Choroid plexus epithelial cell (primary cell): Measurements from ENCODE around the gene CTAGE9.
"Not testable (repeated sequence)": the region's sequence is repeated elsewhere in the genome, so short reads cannot be mapped to it uniquely, and the experiment has no call there.

Experiments
- DNase-seq: peaks from one replicate; pipeline ENCODE4 v3.0.0-alpha.2; 2010; ENCODE audit warnings: low read depth
- H3K4me3 ChIP-seq: 2 replicates; pipeline ENCODE4 v1.5.1; 2011; ENCODE audit warnings: low read depth, mild to moderate bottlenecking, control low read depth, low read length, moderate library complexity
- TF ChIP-seq, protein P1 (sequence below): conservative IDR thresholded peaks from 2 replicates; pipeline ENCODE4 v1.5.1; 2011; ENCODE audit warnings: low read depth, mild to moderate bottlenecking, control low read depth, inconsistent platforms, low read length, moderate library complexity

CTAGE9 gene

DNA sequence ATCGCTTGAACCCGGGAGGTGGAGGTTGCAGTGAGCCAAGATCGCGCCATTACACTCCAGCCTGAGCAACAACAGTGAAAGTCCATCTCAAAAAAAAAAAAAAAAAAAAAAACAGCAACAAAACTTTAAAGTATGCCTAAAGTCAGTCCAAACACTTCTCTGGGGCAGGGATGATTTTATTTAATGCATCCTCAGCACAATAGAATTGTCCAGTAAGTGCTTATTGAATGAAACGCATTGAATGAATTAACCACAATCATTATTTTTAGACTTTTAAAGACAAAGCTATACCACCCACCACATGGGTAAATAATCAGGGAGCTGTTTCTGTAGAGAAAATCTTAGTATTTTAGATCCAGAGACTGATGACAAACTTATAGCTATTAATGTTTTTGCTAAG lies 16.6 kb upstream of the CTAGE9 start:
- DNase-seq: no peak
- no peak overlapping the region for H3K4me3 ChIP-seq
- TF ChIP-seq, protein P1, sequence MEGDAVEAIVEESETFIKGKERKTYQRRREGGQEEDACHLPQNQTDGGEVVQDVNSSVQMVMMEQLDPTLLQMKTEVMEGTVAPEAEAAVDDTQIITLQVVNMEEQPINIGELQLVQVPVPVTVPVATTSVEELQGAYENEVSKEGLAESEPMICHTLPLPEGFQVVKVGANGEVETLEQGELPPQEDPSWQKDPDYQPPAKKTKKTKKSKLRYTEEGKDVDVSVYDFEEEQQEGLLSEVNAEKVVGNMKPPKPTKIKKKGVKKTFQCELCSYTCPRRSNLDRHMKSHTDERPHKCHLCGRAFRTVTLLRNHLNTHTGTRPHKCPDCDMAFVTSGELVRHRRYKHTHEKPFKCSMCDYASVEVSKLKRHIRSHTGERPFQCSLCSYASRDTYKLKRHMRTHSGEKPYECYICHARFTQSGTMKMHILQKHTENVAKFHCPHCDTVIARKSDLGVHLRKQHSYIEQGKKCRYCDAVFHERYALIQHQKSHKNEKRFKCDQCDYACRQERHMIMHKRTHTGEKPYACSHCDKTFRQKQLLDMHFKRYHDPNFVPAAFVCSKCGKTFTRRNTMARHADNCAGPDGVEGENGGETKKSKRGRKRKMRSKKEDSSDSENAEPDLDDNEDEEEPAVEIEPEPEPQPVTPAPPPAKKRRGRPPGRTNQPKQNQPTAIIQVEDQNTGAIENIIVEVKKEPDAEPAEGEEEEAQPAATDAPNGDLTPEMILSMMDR: no peak

DNA sequence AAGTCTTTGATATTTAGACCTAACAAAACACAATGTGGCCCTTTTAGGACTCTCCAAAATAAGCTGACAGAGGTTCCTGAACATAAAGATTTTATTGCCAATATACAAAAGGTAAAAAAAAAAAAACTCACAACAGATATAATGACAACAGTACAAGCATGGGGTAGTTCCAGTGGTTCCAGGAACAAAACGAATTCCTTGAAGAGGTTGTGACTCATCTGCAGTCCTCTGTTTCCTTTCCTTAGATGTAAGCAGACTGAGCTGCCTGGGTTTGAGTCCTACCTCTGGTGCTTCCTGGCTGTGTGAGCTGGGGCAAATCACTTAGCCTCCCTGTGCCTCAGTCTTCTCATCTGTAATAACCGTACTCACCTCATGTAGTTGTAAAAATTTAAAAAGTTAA lies 13.3 kb upstream of the CTAGE9 start:
- DNase-seq: no peak
- no peak overlapping the region for H3K4me3 ChIP-seq
- TF ChIP-seq, protein P1: no peak

DNA sequence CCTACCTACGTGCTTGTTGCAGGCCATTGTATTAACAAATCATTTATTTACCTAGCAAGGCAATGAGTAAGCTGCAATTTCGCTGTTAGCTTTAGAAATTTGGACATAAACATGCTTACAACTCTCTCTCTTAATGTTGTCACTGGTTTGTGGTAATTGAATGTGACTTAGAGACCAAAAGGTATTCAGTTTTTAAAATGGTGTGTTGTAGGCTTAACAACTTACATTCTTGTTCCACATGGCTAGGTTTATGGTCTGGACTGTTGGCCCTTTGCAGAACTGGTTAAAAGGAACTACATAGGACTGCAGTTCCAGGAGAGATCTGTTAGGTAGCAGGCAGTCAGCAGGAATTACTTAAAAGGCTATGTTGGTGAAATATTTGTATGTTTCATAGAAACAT lies 10.3 kb upstream of the CTAGE9 start:
- no peak overlapping the region for H3K4me3 ChIP-seq
- TF ChIP-seq, protein P1: no peak
- DNase-seq: no peak

DNA sequence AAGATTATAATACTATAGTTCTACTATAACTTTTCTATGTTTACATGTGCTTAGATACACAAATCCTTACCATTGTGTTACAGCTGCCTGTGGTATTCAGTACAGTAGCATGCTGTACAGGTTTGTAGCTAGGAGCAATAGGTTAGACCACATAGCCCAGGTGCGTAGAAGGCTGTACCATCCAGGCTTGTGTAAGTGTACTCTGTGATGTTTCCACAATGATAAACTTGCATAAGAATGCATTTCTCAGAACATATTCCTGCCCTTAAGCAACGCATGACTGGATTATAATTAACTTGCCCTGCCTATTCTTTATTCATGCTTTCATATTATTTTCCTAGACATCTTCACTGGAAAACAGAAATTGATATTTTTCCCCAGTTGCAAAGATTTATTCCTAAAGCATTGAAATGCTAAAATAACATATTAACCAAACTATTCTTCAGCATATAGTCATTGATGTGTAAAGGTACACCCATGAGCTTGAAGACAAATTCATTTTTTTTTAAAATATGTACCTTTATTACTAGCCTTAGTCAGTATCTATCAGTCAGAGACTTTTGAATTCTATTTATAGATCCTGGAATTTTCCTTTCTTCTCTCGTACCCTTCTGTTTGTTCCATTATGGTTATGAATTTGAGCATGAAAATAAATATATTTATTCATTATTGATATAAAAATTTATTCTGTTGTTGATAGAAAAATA lies 7.2 kb upstream of the CTAGE9 start:
- TF ChIP-seq, protein P1: no peak
- no peak overlapping the region for H3K4me3 ChIP-seq
- peak; percentile 5 for DNase-seq

DNA sequence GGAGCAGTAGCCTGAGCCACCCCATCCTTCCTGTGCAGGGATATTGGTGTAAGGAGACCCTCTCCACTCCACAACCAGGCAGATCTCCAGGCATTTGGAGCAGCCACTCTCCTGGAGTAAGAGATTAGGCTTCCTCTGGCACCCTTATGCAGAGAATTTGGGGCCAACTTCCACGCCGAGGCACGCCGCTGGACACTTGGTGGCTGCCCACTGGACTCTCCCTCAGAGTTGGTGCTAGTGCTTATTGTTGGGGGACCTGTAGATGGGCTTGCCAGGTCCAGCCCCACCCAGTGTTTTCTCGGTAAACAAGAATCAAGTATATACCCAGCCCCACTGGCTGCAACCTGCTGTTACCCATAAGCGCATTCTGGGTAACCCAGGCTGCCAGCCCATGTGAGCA lies 4.8 kb upstream of the CTAGE9 start:
- not testable (repeated sequence) for DNase-seq, H3K4me3 ChIP-seq

DNA sequence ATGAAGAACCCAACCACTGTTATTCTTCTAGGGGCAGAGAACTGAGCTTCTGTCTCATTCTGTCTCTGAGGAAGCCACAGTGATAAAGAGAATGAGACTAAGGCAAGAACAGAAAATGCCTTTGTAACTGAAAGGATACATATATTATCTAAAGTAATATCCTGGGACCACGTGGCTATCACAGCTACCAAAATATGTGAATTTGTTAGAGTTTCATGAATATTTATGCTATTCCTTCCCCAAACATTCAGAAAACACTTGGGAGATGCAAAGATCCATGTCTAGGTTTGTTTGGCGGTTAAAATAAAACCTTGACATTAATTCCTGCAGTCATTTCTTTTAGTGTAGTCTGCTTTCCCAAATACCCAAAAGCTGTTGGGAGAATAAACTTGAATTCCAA lies 6.9 kb downstream of the CTAGE9 start:
- not testable (repeated sequence) for DNase-seq, H3K4me3 ChIP-seq

DNA sequence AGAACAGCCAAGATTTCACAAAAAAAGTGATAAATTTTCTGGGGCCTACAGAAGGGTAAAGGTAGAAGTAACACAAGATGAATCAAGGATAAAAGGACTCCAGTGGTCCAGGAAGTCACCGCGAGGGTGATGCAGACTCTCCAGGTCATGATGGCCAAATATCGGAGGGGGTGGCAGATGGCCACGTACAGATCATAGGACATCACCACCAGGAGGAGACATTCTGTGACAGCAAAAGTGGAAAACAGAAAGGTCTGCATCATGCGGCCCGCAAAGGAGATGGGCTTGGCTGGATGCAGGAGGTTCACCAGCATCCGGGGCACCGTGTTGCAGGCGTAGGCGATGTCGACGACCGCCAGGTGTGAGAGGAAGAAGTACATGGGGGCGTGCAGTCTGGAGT lies 10.0 kb downstream of the CTAGE9 start:
- DNase-seq, H3K4me3 ChIP-seq: not testable (repeated sequence)

DNA sequence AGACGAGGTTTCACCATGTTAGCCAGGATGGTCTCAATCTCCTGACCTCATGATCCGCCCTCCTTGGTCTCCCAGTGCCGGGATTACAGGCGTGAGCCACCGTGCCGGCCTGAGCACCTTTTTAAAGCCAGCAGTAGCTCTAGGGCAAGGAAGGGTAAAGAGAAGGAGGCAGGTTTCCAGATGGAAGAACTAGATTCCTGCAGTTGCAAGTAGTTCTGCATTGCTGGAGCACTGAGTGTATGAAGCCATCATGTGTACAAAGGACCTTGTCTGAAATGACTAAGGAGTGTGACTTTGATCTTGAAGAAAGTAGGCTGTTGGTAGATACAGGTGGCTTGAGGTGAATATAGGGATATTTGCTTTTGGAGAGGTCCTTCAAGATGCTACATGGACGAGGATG lies 13.9 kb downstream of the CTAGE9 start:
- TF ChIP-seq, protein P1: no peak
- no peak for DNase-seq

More for the DNA sequence above, 13.9 kb downstream of the CTAGE9 start:
- no peak overlapping the region for H3K4me3 ChIP-seq
